HCT116 (cell line): ENCODE results near the gene LAIR1. TPM values are rescaled to one million over a fixed set of nuclear protein-coding genes. Genes with fewer than 3 reads are reported as not detected.

ENCODE experiments used
- ATAC-seq: fragments of 200-7000 bp; cut with Tn5 transposase; 2 replicates; pipeline ENCODE4 v1.9.1; 2020; ENCODE audit warnings: mild to moderate bottlenecking, moderate library complexity
- BruUV-seq: library from RNA; stranded (reverse); fragments of 400-500 nt; replicated peaks from 2 replicates; lab custom pipeline; 2021; lab: Mats Ljungman, UMichigan
- CTCF ChIA-PET: fragments of 300-600 bp; sonication (Branson Sonifier 250); formaldehyde crosslinking; loops from one replicate; lab custom pipeline; 2021; ENCODE audit warnings: antibody characterized with exemption; lab: Charles Lee
- POLR2A ChIA-PET: fragments of 300-600, 350-600 bp; sonication (Branson Sonifier 250); formaldehyde crosslinking; loops from one replicate; lab custom pipeline; 2021; ENCODE audit warnings: antibody characterized with exemption; lab: Charles Lee
- RAD21 ChIA-PET, 2 experiments: fragments of 300-600 bp; sonication (Branson Sonifier 250); formaldehyde crosslinking; loops; one replicate each; lab custom pipeline; 2023; ENCODE audit warnings: low total read pairs in 2 of 2; ENCODE audit not compliant: uncharacterized antibody in 2 of 2, unreplicated experiment in 2 of 2, low non-redundant PET in 1 of 2; lab: Charles Lee
- DNase-seq: peaks from one replicate; pipeline ENCODE4 v3.0.0-alpha.2; 2010; ENCODE audit warnings: low read depth, low spot score
- H2AFZ ChIP-seq: fragments of 200-600 bp; shearing (Covaris generic), sonication (generic); 2 replicates; pipeline ENCODE4 v1.6.1; 2017; ENCODE audit warnings: low read depth, mixed run types, mixed read lengths, antibody characterized with exemption, low read length; ENCODE audit not compliant: poor library complexity, severe bottlenecking
- H3K27ac ChIP-seq: 2 replicates; pipeline ENCODE4 v1.5.1; 2012; ENCODE audit warnings: low read depth, low read length
- H3K27me3 ChIP-seq: fragments of 200-600 bp; sonication (generic); 2 replicates; pipeline ENCODE4 v1.6.1; 2016; ENCODE audit warnings: mixed run types, low read length, mixed read lengths; ENCODE audit not compliant: insufficient read depth
- H3K36me3 ChIP-seq, 2 experiments: fragments of 200-500 bp in 1 of 2; fragments of 200-600 bp in 1 of 2; sonication (Bioruptor generic) in 1 of 2; sonication (generic) in 1 of 2; 2 replicates each; pipeline versions ENCODE4 v1.5.1 to v1.6.1; 2014 to 2016; ENCODE audit warnings: low read length in 2 of 2, inconsistent platforms in 1 of 2, mixed read lengths in 1 of 2, mixed run types in 1 of 2; ENCODE audit not compliant: insufficient read depth in 2 of 2, control insufficient read depth in 1 of 2
- H3K4me1 ChIP-seq, 2 experiments: fragments of 200-600 bp in 1 of 2; sonication (generic) in 1 of 2; 2 replicates each; pipeline versions ENCODE4 v1.5.1 to v1.6.1; 2012 to 2017; ENCODE audit warnings: low read length in 2 of 2, inconsistent platforms in 1 of 2, mild to moderate bottlenecking in 1 of 2, mixed read lengths in 1 of 2, mixed run types in 1 of 2, moderate library complexity in 1 of 2; ENCODE audit not compliant: insufficient read depth in 2 of 2, control insufficient read depth in 1 of 2
- H3K4me2 ChIP-seq: fragments of 200-600 bp; sonication (generic); 2 replicates; pipeline ENCODE4 v1.6.1; 2017; ENCODE audit warnings: mixed run types, low read length, mixed read lengths
- H3K4me3 ChIP-seq, 2 experiments: fragments of 200-600 bp in 1 of 2; sonication (generic) in 1 of 2; replicated peaks in 1 of 2; 2 replicates each; pipeline ENCODE4 v1.5.1; 2011 to 2016; ENCODE audit warnings: low read length in 2 of 2, control low read depth in 1 of 2, low read depth in 1 of 2, mild to moderate bottlenecking in 1 of 2, mixed read lengths in 1 of 2, mixed run types in 1 of 2
- H3K79me2 ChIP-seq: fragments of 200-600 bp; sonication (generic); 2 replicates; pipeline ENCODE4 v1.6.1; 2017; ENCODE audit warnings: mild to moderate bottlenecking, mixed run types, low read length, moderate library complexity, mixed read lengths; ENCODE audit not compliant: insufficient read depth
- H3K9ac ChIP-seq: fragments of 200-600 bp; sonication (generic); 2 replicates; pipeline ENCODE4 v1.6.1; 2016; ENCODE audit warnings: low read length, mixed read lengths
- H3K9me2 ChIP-seq: fragments of 200-600 bp; sonication (generic), shearing (Covaris generic); 2 replicates; pipeline ENCODE4 v1.6.1; 2017; ENCODE audit warnings: mixed run types, mild to moderate bottlenecking, moderate library complexity; ENCODE audit not compliant: insufficient read depth
- H3K9me3 ChIP-seq, 2 experiments: fragments of 200-500 bp in 1 of 2; fragments of 200-600 bp in 1 of 2; sonication (Bioruptor generic) in 1 of 2; sonication (generic) in 1 of 2; 2 replicates each; pipeline ENCODE4 v1.6.1; 2014 to 2017; ENCODE audit warnings: low read length in 2 of 2, mixed read lengths in 2 of 2, inconsistent platforms in 1 of 2, low read depth in 1 of 2, mild to moderate bottlenecking in 1 of 2, mixed run types in 1 of 2, moderate library complexity in 1 of 2; ENCODE audit not compliant: control insufficient read depth in 1 of 2, insufficient read depth in 1 of 2
- H4K20me1 ChIP-seq: fragments of 200-600 bp; sonication (generic), shearing (Covaris generic); 2 replicates; pipeline ENCODE4 v1.6.1; 2017; ENCODE audit warnings: mixed run types, mild to moderate bottlenecking, moderate library complexity; ENCODE audit not compliant: insufficient read depth
- CBX3 ChIP-seq: IDR thresholded peaks from 2 replicates; pipeline ENCODE4 v1.6.1; 2012; ENCODE audit warnings: low read depth
- CEBPB ChIP-seq: IDR thresholded peaks from 2 replicates; pipeline ENCODE4 v1.6.1; 2012; ENCODE audit warnings: low read depth
- EGR1 ChIP-seq: IDR thresholded peaks from 2 replicates; pipeline ENCODE4 v1.6.1; 2012; ENCODE audit warnings: low read depth
- EZH2 ChIP-seq: fragments of 200-600 bp; sonication (generic); IDR thresholded peaks from 2 replicates; pipeline ENCODE4 v1.6.1; 2017; ENCODE audit warnings: antibody characterized with exemption, mixed run types
- EZH2phosphoT487 ChIP-seq: fragments of 200-600 bp; IDR thresholded peaks from 2 replicates; pipeline ENCODE4 v1.6.1; 2018; ENCODE audit warnings: antibody characterized with exemption, borderline replicate concordance
- FOSL1 ChIP-seq: IDR thresholded peaks from 2 replicates; pipeline ENCODE4 v1.6.1; 2012; ENCODE audit warnings: low read depth
- JUND ChIP-seq: IDR thresholded peaks from 2 replicates; pipeline ENCODE4 v1.6.1; 2012
- POLR2A ChIP-seq: IDR thresholded peaks from 2 replicates; pipeline ENCODE4 v1.7.0; 2011; ENCODE audit warnings: borderline replicate concordance; ENCODE audit not compliant: insufficient read depth, insufficient read length; ENCODE audit errors: extremely low read depth
- POLR2AphosphoS5 ChIP-seq: IDR thresholded peaks from 2 replicates; pipeline ENCODE4 v1.6.1; 2011; ENCODE audit warnings: mild to moderate bottlenecking, low read depth, low read length, moderate library complexity
- RAD21 ChIP-seq: IDR thresholded peaks from 2 replicates; pipeline ENCODE4 v1.6.1; 2012; ENCODE audit warnings: low read depth, mild to moderate bottlenecking
- SIN3A ChIP-seq: IDR thresholded peaks from 2 replicates; pipeline ENCODE4 v1.6.1; 2012; ENCODE audit warnings: low read depth
- SRF ChIP-seq: IDR thresholded peaks from 2 replicates; pipeline ENCODE4 v1.6.1; 2012; ENCODE audit warnings: low read depth
- TCF7L2 ChIP-seq: IDR thresholded peaks from 2 replicates; pipeline ENCODE4 v1.7.0; 2011; ENCODE audit warnings: borderline replicate concordance, inconsistent platforms; ENCODE audit not compliant: insufficient read depth, insufficient read length; ENCODE audit errors: extremely low read depth
- YY1 ChIP-seq: IDR thresholded peaks from 2 replicates; pipeline ENCODE4 v1.6.1; 2011; ENCODE audit warnings: low read length, low read depth, moderate library complexity, mild to moderate bottlenecking; ENCODE audit not compliant: insufficient replicate concordance; ENCODE audit errors: extremely low read depth
- ZFX ChIP-seq: fragments of 450-650 bp; IDR thresholded peaks from 2 replicates; pipeline ENCODE4 v1.6.1; 2017
- intact Hi-C: fragments of 100-400 bp; cut with micrococcal nuclease; formaldehyde crosslinking; loops from 2 replicates; pipeline ENCODE4 v1.10.0; 2022
- total RNA-seq: library from RNA; stranded (reverse); gene quantifications from one replicate; pipeline ENCODE4 v1.2.1, GENCODE V29; 2021; ENCODE audit not compliant: unreplicated experiment
- TF ChIP-seq, protein P1 (sequence below): IDR thresholded peaks from 2 replicates; pipeline ENCODE4 v1.6.1; 2012
- TF ChIP-seq, protein P2 (sequence below): IDR thresholded peaks from 2 replicates; pipeline ENCODE4 v1.6.1; 2011; ENCODE audit warnings: mild to moderate bottlenecking, low read length, moderate library complexity; ENCODE audit not compliant: insufficient replicate concordance; ENCODE audit errors: extremely low read depth
- TF ChIP-seq, protein P3 (sequence below): IDR thresholded peaks from 2 replicates; pipeline ENCODE4 v1.6.1; 2012; ENCODE audit warnings: low read depth
- TF ChIP-seq, protein P4 (sequence below), 3 experiments: fragments of 200-600 bp in 1 of 3; sonication (generic) in 1 of 3; IDR thresholded peaks in 2 of 3; conservative IDR thresholded peaks in 1 of 3; 2 replicates each; pipeline ENCODE4 v1.5.1; 2012 to 2017; ENCODE audit warnings: low read depth in 2 of 3, low read length in 2 of 3, antibody characterized with exemption in 1 of 3, borderline replicate concordance in 1 of 3, control low read depth in 1 of 3, mild to moderate bottlenecking in 1 of 3, mixed read lengths in 1 of 3, mixed run types in 1 of 3, moderate library complexity in 1 of 3; ENCODE audit not compliant: insufficient read depth in 1 of 3
- TF ChIP-seq, protein P5 (sequence below): IDR thresholded peaks from 2 replicates; pipeline ENCODE4 v1.6.1; 2012

The LAIR1 gene
- total RNA-seq, 1 experiment from 2014 or later = 0.89 TPM

DNA sequence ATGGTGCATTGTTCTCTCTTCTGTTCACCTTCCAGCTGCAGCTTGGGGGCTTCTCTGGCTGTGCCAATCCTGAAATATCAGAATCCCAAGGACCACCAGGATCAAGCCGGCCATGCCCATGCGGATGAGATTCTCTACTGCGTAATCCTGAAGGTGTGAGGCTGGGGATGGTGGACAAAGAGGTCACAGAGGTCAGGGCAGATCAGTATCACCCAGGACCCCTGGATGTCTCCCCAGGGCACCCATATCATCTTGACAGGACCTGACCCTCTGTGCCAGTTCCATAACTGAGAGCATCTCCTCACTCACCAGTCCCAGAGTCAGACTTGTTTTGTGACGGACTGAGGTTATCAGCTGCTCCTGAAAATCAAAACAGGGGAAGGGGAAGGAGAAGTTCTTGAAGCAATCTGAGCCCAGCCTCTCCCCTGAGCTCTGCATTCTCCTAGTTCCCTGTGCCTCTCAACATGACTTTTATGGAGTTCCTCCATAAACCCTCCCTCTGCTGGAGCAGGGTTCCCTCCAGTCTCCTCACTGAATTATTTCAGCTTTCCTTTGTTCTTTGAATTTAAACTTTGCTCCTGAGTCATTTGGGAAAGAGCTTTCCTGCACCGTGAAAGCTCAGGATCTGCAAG, 57.2 kb downstream of the LAIR1 start:
- Histone ChIP-seq H3K9me3 (no peaks in the 10 kb centered on the region), H3K36me3 (no peaks in the 10 kb centered on the region), H3K4me2 (no peak overlapping the region), H3K9ac (no peak overlapping the region), H3K27ac (no peak overlapping the region), H3K4me3 (no peak overlapping the region), H3K27me3 (peaks cover 5% of the 10 kb centered on the region; the same call in 1 of the 2 replicates), H4K20me1 (no peaks in the 10 kb centered on the region), H3K9me2 (no peaks in the 10 kb centered on the region), H3K79me2 (no peaks in the 10 kb centered on the region), H2AFZ (no peak overlapping the region), H3K4me1 (no peaks in the 10 kb centered on the region)
- DNase-seq = no peak
- ATAC-seq = no peak
- ChIA-PET POLR2A (no interaction called here), CTCF (no interaction called here)
- BruUV-seq = no TSS peak
- intact Hi-C loops = no loop called here
- TF ChIP-seq TCF7L2 (no peak), POLR2A (no peak), YY1 (no peak), CEBPB (no peak), EZH2 (no peak), SIN3A (no peak), FOSL1 (no peak), EGR1 (no peak), ZFX (no peak), JUND (no peak), SRF (no peak), CBX3 (no peak), RAD21 (no peak), EZH2phosphoT487 (no peak), POLR2AphosphoS5 (no peak)
- TF ChIP-seq, protein P1, sequence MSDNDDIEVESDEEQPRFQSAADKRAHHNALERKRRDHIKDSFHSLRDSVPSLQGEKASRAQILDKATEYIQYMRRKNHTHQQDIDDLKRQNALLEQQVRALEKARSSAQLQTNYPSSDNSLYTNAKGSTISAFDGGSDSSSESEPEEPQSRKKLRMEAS = no peak
- TF ChIP-seq, protein P2, sequence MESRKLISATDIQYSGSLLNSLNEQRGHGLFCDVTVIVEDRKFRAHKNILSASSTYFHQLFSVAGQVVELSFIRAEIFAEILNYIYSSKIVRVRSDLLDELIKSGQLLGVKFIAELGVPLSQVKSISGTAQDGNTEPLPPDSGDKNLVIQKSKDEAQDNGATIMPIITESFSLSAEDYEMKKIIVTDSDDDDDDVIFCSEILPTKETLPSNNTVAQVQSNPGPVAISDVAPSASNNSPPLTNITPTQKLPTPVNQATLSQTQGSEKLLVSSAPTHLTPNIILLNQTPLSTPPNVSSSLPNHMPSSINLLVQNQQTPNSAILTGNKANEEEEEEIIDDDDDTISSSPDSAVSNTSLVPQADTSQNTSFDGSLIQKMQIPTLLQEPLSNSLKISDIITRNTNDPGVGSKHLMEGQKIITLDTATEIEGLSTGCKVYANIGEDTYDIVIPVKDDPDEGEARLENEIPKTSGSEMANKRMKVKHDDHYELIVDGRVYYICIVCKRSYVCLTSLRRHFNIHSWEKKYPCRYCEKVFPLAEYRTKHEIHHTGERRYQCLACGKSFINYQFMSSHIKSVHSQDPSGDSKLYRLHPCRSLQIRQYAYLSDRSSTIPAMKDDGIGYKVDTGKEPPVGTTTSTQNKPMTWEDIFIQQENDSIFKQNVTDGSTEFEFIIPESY = no peak
- TF ChIP-seq, protein P3, sequence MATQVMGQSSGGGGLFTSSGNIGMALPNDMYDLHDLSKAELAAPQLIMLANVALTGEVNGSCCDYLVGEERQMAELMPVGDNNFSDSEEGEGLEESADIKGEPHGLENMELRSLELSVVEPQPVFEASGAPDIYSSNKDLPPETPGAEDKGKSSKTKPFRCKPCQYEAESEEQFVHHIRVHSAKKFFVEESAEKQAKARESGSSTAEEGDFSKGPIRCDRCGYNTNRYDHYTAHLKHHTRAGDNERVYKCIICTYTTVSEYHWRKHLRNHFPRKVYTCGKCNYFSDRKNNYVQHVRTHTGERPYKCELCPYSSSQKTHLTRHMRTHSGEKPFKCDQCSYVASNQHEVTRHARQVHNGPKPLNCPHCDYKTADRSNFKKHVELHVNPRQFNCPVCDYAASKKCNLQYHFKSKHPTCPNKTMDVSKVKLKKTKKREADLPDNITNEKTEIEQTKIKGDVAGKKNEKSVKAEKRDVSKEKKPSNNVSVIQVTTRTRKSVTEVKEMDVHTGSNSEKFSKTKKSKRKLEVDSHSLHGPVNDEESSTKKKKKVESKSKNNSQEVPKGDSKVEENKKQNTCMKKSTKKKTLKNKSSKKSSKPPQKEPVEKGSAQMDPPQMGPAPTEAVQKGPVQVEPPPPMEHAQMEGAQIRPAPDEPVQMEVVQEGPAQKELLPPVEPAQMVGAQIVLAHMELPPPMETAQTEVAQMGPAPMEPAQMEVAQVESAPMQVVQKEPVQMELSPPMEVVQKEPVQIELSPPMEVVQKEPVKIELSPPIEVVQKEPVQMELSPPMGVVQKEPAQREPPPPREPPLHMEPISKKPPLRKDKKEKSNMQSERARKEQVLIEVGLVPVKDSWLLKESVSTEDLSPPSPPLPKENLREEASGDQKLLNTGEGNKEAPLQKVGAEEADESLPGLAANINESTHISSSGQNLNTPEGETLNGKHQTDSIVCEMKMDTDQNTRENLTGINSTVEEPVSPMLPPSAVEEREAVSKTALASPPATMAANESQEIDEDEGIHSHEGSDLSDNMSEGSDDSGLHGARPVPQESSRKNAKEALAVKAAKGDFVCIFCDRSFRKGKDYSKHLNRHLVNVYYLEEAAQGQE = no peak
- TF ChIP-seq, protein P4, sequence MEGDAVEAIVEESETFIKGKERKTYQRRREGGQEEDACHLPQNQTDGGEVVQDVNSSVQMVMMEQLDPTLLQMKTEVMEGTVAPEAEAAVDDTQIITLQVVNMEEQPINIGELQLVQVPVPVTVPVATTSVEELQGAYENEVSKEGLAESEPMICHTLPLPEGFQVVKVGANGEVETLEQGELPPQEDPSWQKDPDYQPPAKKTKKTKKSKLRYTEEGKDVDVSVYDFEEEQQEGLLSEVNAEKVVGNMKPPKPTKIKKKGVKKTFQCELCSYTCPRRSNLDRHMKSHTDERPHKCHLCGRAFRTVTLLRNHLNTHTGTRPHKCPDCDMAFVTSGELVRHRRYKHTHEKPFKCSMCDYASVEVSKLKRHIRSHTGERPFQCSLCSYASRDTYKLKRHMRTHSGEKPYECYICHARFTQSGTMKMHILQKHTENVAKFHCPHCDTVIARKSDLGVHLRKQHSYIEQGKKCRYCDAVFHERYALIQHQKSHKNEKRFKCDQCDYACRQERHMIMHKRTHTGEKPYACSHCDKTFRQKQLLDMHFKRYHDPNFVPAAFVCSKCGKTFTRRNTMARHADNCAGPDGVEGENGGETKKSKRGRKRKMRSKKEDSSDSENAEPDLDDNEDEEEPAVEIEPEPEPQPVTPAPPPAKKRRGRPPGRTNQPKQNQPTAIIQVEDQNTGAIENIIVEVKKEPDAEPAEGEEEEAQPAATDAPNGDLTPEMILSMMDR (IDR thresholded peaks at IDR 0.05 in 2 of 3, conservative IDR thresholded peaks at IDR 0.05 in 1 of 3; ENCODE audit: borderline replicate concordance in 1 of 3, insufficient read depth in 1 of 3, low read depth in 2 of 3, low read length in 2 of 3) = no peak
- TF ChIP-seq, protein P5, sequence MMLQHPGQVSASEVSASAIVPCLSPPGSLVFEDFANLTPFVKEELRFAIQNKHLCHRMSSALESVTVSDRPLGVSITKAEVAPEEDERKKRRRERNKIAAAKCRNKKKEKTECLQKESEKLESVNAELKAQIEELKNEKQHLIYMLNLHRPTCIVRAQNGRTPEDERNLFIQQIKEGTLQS = no peak
- TF ChIP-seq, all 23 proteins: peak for 0
- RAD21 ChIA-PET = no interaction called here
